H1 (cell line): ENCODE data around the gene REG1B. TPM values are rescaled to one million over a fixed set of nuclear protein-coding genes. Genes with fewer than 3 reads are reported as not detected.

Source experiments
- CTCF ChIA-PET: fragments of 300-600 bp; sonication (Branson Sonifier 250); formaldehyde crosslinking; loops from one replicate; lab custom pipeline; 2021; ENCODE audit not compliant: partially characterized antibody; lab: Charles Lee
- POLR2A ChIA-PET: fragments of 300-600 bp; sonication (Branson Sonifier 250); formaldehyde crosslinking; loops from one replicate; lab custom pipeline; 2021; ENCODE audit warnings: inconsistent platforms; ENCODE audit not compliant: partially characterized antibody; lab: Charles Lee
- DNase-seq, 2 experiments: peaks; one replicate each; pipeline versions ENCODE4 v3.0.0 to v3.0.0-alpha.2; 2010 to 2022; ENCODE audit warnings: low spot score in 2 of 2, low read depth in 1 of 2, mixed read lengths in 1 of 2
- FAIRE-seq: peaks from 2 replicates; lab custom pipeline; 2011; peaks lifted over from hg19 to GRCh38; lab: Jason Lieb, UNC
- H2AFZ ChIP-seq: 2 replicates; pipeline ENCODE4 v1.8.1; 2012; ENCODE audit warnings: low read length, inconsistent platforms
- H2AK5ac ChIP-seq: 2 replicates; pipeline ENCODE4 v1.6.1; 2013; ENCODE audit warnings: low read depth, low read length
- H2BK120ac ChIP-seq: replicated peaks from 2 replicates; pipeline ENCODE3; 2013; ENCODE audit warnings: low read depth, low read length, inconsistent platforms
- H2BK12ac ChIP-seq: 2 replicates; pipeline ENCODE4 v1.6.1; 2013; ENCODE audit warnings: low read depth, low read length
- H2BK15ac ChIP-seq: 2 replicates; pipeline ENCODE4 v1.6.1; 2013; ENCODE audit warnings: low read length
- H2BK20ac ChIP-seq: 2 replicates; pipeline ENCODE4 v1.6.1; 2013; ENCODE audit warnings: low read length
- H2BK5ac ChIP-seq: 2 replicates; pipeline ENCODE4 v1.6.1; 2013; ENCODE audit warnings: low read depth, low read length
- H3K14ac ChIP-seq: 2 replicates; pipeline ENCODE4 v1.6.1; 2013; ENCODE audit warnings: inconsistent platforms; ENCODE audit not compliant: insufficient read length
- H3K18ac ChIP-seq: 2 replicates; pipeline ENCODE4 v1.6.1; 2013; ENCODE audit warnings: low read length; ENCODE audit errors: extremely low read depth
- H3K23ac ChIP-seq: 2 replicates; pipeline ENCODE4 v1.6.1; 2013; ENCODE audit warnings: inconsistent platforms; ENCODE audit not compliant: insufficient read length
- H3K23me2 ChIP-seq: 2 replicates; pipeline ENCODE4 v1.6.1; 2013; ENCODE audit warnings: low read depth, low read length
- H3K27ac ChIP-seq: 2 replicates; pipeline ENCODE4 v1.6.1; 2011; ENCODE audit warnings: low read depth, low read length, inconsistent platforms
- H3K27me3 ChIP-seq, 4 experiments: replicated peaks in 1 of 4; 1 replicate in 1 of 4; 2 replicates in 3 of 4; pipeline versions ENCODE4 v1.6.1 to v1.8.1; 2011 to 2013; ENCODE audit warnings: low read length in 3 of 4, mild to moderate bottlenecking in 3 of 4, inconsistent platforms in 2 of 4, mixed read lengths in 2 of 4, moderate library complexity in 1 of 4; ENCODE audit not compliant: control insufficient read depth in 3 of 4, insufficient read depth in 3 of 4; ENCODE audit errors: extremely low read depth in 1 of 4
- H3K36me3 ChIP-seq, 4 experiments: 2 replicates each; pipeline versions ENCODE4 v1.6.1 to v1.8.1; 2011 to 2013; ENCODE audit warnings: mild to moderate bottlenecking in 4 of 4, low read length in 3 of 4, moderate library complexity in 2 of 4, control low read depth in 1 of 4, inconsistent platforms in 1 of 4; ENCODE audit not compliant: insufficient read depth in 4 of 4, control insufficient read depth in 2 of 4
- H3K4ac ChIP-seq: replicated peaks from 2 replicates; pipeline ENCODE3; 2013; ENCODE audit warnings: low read length, low read depth, mixed read lengths, inconsistent platforms; ENCODE audit not compliant: insufficient read length
- H3K4me1 ChIP-seq, 4 experiments: replicated peaks in 1 of 4; 1 replicate in 1 of 4; 2 replicates in 3 of 4; pipeline versions ENCODE4 v1.6.1 to v1.8.1; 2011 to 2013; ENCODE audit warnings: low read length in 3 of 4, inconsistent platforms in 2 of 4, mixed read lengths in 1 of 4; ENCODE audit not compliant: insufficient read depth in 4 of 4, control insufficient read depth in 3 of 4
- H3K4me2 ChIP-seq, 2 experiments: 2 replicates each; pipeline versions ENCODE4 v1.6.1 to v1.8.1; 2011 to 2013; ENCODE audit warnings: low read depth in 2 of 2, low read length in 2 of 2, control low read depth in 1 of 2, inconsistent platforms in 1 of 2, mild to moderate bottlenecking in 1 of 2; ENCODE audit not compliant: insufficient read depth in 1 of 2
- H3K4me3 ChIP-seq, 4 experiments: fragments of 200-600, 300-600 bp in 1 of 4; sonication (generic), shearing (Covaris generic), sonication (Bioruptor Twin) in 1 of 4; 2 replicates each; pipeline versions ENCODE4 v1.5.1 to v1.8.1; 2011 to 2016; ENCODE audit warnings: low read length in 4 of 4, low read depth in 3 of 4, control low read depth in 2 of 4, inconsistent platforms in 2 of 4, mild to moderate bottlenecking in 2 of 4, mixed read lengths in 1 of 4, moderate library complexity in 1 of 4; ENCODE audit not compliant: insufficient read depth in 2 of 4; ENCODE audit errors: extremely low read depth in 1 of 4
- H3K56ac ChIP-seq: replicated peaks from 2 replicates; pipeline ENCODE3; 2013; ENCODE audit warnings: low read depth, mild to moderate bottlenecking, mixed read lengths, low read length, inconsistent platforms; ENCODE audit not compliant: insufficient read length
- H3K79me1 ChIP-seq: 2 replicates; pipeline ENCODE4 v1.6.1; 2013; ENCODE audit warnings: low read depth, low read length, control low read depth
- H3K79me2 ChIP-seq, 2 experiments: 2 replicates each; pipeline versions ENCODE4 v1.6.1 to v1.8.1; 2012 to 2013; ENCODE audit warnings: low read length in 2 of 2, mild to moderate bottlenecking in 2 of 2, inconsistent platforms in 1 of 2; ENCODE audit not compliant: insufficient read depth in 2 of 2, control insufficient read depth in 1 of 2
- H3K9ac ChIP-seq, 4 experiments: replicated peaks in 1 of 4; 1 replicate in 1 of 4; 2 replicates in 3 of 4; pipeline versions ENCODE4 v1.6.1 to v1.8.1; 2011 to 2013; ENCODE audit warnings: low read depth in 3 of 4, low read length in 3 of 4, control low read depth in 2 of 4, mild to moderate bottlenecking in 2 of 4, moderate library complexity in 2 of 4, inconsistent platforms in 1 of 4; ENCODE audit errors: extremely low read depth in 1 of 4
- H3K9me3 ChIP-seq, 2 experiments: 2 replicates each; pipeline versions ENCODE4 v1.6.1 to v1.8.1; 2012 to 2013; ENCODE audit warnings: mild to moderate bottlenecking in 2 of 2, moderate library complexity in 2 of 2, control low read depth in 1 of 2, inconsistent platforms in 1 of 2, low read depth in 1 of 2, low read length in 1 of 2, mixed read lengths in 1 of 2; ENCODE audit not compliant: insufficient read depth in 2 of 2
- H4K20me1 ChIP-seq, 2 experiments: replicated peaks in 1 of 2; 2 replicates each; pipeline versions ENCODE3 to v1.8.1; 2011 to 2013; ENCODE audit warnings: inconsistent platforms in 2 of 2, low read length in 2 of 2, mild to moderate bottlenecking in 1 of 2; ENCODE audit not compliant: insufficient read depth in 2 of 2, control insufficient read depth in 1 of 2
- H4K5ac ChIP-seq: 2 replicates; pipeline ENCODE4 v1.6.1; 2013; ENCODE audit warnings: low read length, low read depth, mixed read lengths, inconsistent platforms; ENCODE audit not compliant: insufficient read length
- H4K8ac ChIP-seq: 2 replicates; pipeline ENCODE4 v1.8.0; 2013; ENCODE audit warnings: mild to moderate bottlenecking, moderate library complexity, low read length, inconsistent platforms; ENCODE audit not compliant: insufficient read depth; ENCODE audit errors: extremely low read depth
- H4K91ac ChIP-seq: replicated peaks from 2 replicates; pipeline ENCODE3; 2013; ENCODE audit warnings: low read length, mixed read lengths, inconsistent platforms; ENCODE audit not compliant: insufficient read length
- CBX5 ChIP-seq: fragments of 300-800, 300-1000 bp; sonication (generic); IDR thresholded peaks from 2 replicates; pipeline ENCODE4 v1.7.1; 2016; ENCODE audit warnings: antibody characterized with exemption, low read length, low read depth
- CHD2 ChIP-seq: IDR thresholded peaks from 2 replicates; pipeline ENCODE4 v1.6.1; 2012; ENCODE audit warnings: low read length, improper control_type of control experiment
- SIRT6 ChIP-seq: IDR thresholded peaks from one replicate; pipeline ENCODE4 v1.7.1; 2012; ENCODE audit warnings: low read length, inconsistent platforms
- WGBS, 2 experiments: shearing (Covaris generic) in 1 of 2; methylation state at CpG; one replicate each; pipeline versions ENCODE4 v1.1.6 to v1.1.7; 2013 to 2015; ENCODE audit warnings: low lambda C conversion rate in 2 of 2, mixed read lengths in 2 of 2, inconsistent platforms in 1 of 2, low coverage in 1 of 2, missing lambda C conversion rate in 1 of 2; ENCODE audit not compliant: insufficient replicate concordance in 2 of 2, insufficient coverage in 1 of 2, insufficient read length in 1 of 2; ENCODE audit errors: extremely low coverage in 1 of 2, missing lambda C conversion rate in 1 of 2; 5-methylcytosine and 5-hydroxymethylcytosine counted together
- polyA plus RNA-seq, 7 experiments: library from polyadenylated mRNA; depleted of rRNA in 3 of 7; stranded (reverse) in 5 of 7; unstranded in 2 of 7; fragments of >200 nt in 5 of 7; fragments of 200-250 nt in 2 of 7; gene quantifications; 1 replicate in 5 of 7; 2 replicates in 1 of 7; 4 replicates in 1 of 7; pipeline versions ENCODE4 v1.2.1 to v1.2.3, GENCODE V29; 2011 to 2013; ENCODE audit warnings: missing spikeins in 2 of 7, mixed read lengths in 2 of 7
- total RNA-seq: library from RNA; stranded (reverse); fragmentation: NEBNext Ultra II Directional; extraction: Animal tissue kit (Norgen Biotek cat#: 25700); gene quantifications from 2 replicates; pipeline ENCODE4 v1.2.1, GENCODE V29; 2021

REG1B gene
- total and polyA plus RNA-seq, 2 of the 8 experiments (the other 6 are each of a cell fraction or from before 2014, with no cell fraction given), result not detected

DNA sequence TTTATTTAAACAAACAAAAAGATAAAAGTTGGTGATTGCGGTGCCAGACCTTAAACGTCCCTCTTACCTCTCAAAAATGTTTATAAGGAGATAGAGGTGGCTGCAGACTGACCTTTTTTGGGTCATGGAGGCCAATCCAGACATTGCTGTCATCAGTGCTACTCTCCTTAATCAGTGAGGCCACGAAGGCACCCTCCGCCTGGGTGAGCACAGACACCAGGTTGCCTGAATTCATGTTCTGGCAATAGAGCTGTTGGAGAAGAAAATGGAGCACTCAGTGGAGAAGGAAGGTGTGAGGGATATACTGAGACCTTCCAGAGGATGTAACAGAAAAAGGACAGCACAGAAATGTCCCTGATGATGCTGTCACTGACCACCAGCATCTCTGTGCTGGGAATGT, 1.5 kb downstream of the REG1B start:
- Histone ChIP-seq H4K20me1 (no peaks in the 10 kb centered on the region), H3K79me1 (no peaks in the 10 kb centered on the region), H3K23ac (no peak overlapping the region), H2BK120ac (no peak overlapping the region), H2BK12ac (no peak overlapping the region), H2AFZ (no peak overlapping the region), H3K36me3 (no peaks in the 10 kb centered on the region), H3K4me3 (no peak overlapping the region), H3K9ac (no peak overlapping the region), H2BK5ac (no peak overlapping the region), H4K5ac (no peak overlapping the region), H3K23me2 (no peaks in the 10 kb centered on the region), H2BK15ac (no peak overlapping the region), H2BK20ac (no peak overlapping the region), H3K56ac (no peak overlapping the region), H3K4me1 (0 out of 7 replicates have a peak, but pooled peaks cover 0 to 3% (median 1%) of the 10 kb centered on the region in 4 experiments), H3K4ac (no peak overlapping the region), H3K4me2 (no peak overlapping the region), H3K14ac (no peak overlapping the region), H3K27me3 (no peaks in the 10 kb centered on the region), H3K18ac (no peak overlapping the region), H3K27ac (no peak overlapping the region), H2AK5ac (no peak overlapping the region), H3K79me2 (no peaks in the 10 kb centered on the region), H3K9me3 (0 out of 4 replicates have a peak, but pooled peaks cover 0 to 2% of the 10 kb centered on the region in 2 experiments), H4K8ac (no peak overlapping the region), H4K91ac (no peak overlapping the region)
- WGBS, 2 experiments, result 93% methylated on average over 4 of the region's 4 CpGs; no CpG with 5 or more reads in 1 of the 2 experiments
- ChIA-PET CTCF (interaction anchor here (1.1 kb wide), 1 partner anchor 11 kb away, joined by 3 read pairs; no protein-coding TSS in a partner anchor), POLR2A (interaction anchor here (0.6 kb wide), 1 partner anchor 932 kb away, joined by 3 read pairs; no protein-coding TSS in a partner anchor)
- FAIRE-seq (no peak), DNase-seq (no peak)
- no peak for TF ChIP-seq CBX5
- TF ChIP-seq SIRT6, result no peak
- TF ChIP-seq CHD2, result no peak
